ENCODE results near the gene SSTR5. TPM values are rescaled to one million over a fixed set of nuclear protein-coding genes. Genes with fewer than 3 reads are reported as not detected.
"Not testable (repeated sequence)": the region's sequence is repeated elsewhere in the genome, so short reads cannot be mapped to it uniquely, and the experiment has no call there.

The SSTR5 gene
- total RNA-seq, 2 experiments from 2014 or later: not detected

DNA sequence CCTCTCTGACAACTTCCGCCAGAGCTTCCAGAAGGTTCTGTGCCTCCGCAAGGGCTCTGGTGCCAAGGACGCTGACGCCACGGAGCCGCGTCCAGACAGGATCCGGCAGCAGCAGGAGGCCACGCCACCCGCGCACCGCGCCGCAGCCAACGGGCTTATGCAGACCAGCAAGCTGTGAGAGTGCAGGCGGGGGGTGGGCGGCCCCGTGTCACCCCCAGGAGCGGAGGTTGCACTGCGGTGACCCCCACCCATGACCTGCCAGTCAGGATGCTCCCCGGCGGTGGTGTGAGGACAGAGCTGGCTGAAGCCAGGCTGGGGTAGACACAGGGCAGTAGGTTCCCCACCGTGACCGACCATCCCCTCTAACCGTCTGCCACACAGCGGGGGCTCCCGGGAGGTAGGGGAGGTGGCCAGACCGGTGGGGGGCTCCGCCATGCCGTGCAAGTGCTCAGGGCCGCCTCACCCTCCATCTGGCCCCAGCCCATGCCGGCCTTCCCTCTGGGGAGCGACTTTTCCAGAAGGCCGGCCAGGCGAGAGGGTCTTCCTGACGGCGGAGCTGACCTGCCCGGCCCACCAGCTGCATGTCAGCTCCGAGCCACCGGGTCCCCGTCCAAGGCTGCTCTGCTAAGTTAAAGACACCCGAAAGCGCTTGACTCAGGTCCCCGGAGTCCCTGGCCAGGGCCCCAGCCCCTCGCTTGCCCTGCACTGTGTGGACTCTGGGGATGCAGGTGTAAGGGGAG lies 7.4 kb downstream of the SSTR5 start:
- intact Hi-C loops (cut with DNase I, micrococcal nuclease): no loop called here
- DNase-seq: no peak
- CTCF ChIA-PET: no interaction called here
- Mint-ChIP-seq H3K27ac (no peak overlapping the region), H3K27me3 (peaks cover 12% of the 10 kb centered on the region), H3K9me3 (ENCODE audit: low read depth) (peaks cover under 1% of the 10 kb centered on the region), H3K36me3 (ENCODE audit: low read depth) (no peaks in the 10 kb centered on the region), H3K4me1 (no peaks in the 10 kb centered on the region), H3K4me3 (no peak overlapping the region)
- POLR2A ChIA-PET: no interaction called here
- no peak for ATAC-seq

DNA sequence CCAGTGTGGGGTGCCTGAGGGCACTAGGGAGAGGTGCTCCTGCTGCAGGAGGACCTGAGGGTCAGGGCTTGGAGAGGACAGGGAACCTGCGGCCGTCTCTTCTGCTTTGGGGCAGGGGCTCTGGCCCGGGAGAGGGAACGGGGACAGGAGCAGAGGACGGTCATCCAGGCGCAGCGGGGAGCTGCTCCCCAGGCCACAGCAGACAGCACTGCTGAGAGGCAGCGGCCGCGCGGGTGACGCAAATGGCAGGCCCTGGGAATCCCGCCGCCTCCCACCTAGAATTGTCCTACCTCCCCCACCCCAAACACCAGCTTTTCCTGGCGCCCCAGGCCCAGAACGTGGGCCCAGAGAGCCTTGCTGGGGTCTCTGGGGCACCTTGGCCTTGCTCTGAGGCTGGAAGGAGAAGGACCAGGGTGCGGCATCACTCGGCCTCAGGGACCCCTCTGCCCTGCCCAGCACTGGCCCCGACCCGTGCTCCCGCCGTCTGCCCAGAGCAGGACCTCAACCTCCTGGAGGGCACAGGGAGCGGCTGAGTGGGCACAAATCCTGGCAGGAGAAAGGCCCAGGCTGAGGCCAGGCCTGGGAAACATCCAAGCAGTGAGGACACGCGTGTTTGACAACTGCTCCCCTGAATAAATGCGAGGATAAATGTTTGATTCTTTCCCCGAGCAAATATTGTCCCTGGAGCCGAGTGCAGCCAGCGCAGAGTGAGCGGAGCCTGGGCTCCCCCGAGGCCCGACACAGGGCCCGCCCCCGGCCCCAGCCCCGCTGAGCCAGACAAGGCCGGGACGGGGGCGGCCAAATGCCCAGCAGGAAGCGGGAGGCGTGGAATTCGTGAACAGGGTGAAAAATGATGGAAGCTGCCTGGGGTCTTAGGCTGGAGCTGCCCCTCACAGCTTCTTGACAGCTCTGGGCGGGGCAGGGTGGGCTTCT lies 8.5 kb downstream of the SSTR5 start:
- ChIA-PET CTCF (interaction anchor here (0.6 kb wide), 1 partner anchor 277 kb away, joined by 3 read pairs; no protein-coding TSS in a partner anchor), POLR2A (no interaction called here)
- Mint-ChIP-seq H3K9me3 (ENCODE audit: low read depth) (peaks cover 9% of the 10 kb centered on the region), H3K4me1 (no peaks in the 10 kb centered on the region), H3K36me3 (ENCODE audit: low read depth) (no peaks in the 10 kb centered on the region), H3K27me3 (peaks cover 20% of the 10 kb centered on the region), H3K4me3 (no peak overlapping the region), H3K27ac (no peak overlapping the region)
- no peak for DNase-seq
- ATAC-seq: no peak
- intact Hi-C loops (cut with DNase I, micrococcal nuclease): no loop called here

DNA sequence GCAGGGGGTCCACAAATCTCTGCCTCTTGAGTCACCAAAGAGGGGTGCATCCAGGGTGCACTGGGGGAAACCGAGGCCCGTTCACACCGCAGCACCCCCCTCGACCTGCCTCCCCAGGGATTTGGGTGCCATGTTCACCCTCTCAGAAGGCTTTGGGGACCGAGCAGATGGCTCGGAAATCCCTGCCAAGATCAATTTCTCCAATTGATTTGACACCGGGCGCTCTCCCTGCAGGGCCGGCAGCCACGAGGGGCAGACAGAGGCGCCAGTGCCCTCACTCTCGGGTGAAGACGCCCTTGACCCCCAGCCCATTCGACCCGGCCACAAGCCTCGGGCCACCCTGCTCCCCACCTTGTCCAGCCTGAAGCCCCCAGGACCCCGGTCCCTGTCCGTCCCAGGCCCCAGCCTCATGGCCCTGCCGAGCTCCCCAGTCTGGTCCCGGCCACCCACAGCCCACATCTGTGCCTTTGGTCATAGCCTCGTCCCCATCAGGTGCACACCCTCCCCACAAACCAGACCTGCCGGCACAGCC lies 9.3 kb downstream of the SSTR5 start:
- intact Hi-C loops (cut with DNase I, micrococcal nuclease): no loop called here
- no peaks in the 10 kb centered on the region for H3K36me3 Mint-ChIP-seq (ENCODE audit: low read depth)
- no peak overlapping the region for H3K27ac Mint-ChIP-seq
- DNase-seq: no peak
- ATAC-seq: no peak
- ChIA-PET POLR2A (no interaction called here), CTCF (no interaction called here)
- H3K4me1 Mint-ChIP-seq: no peaks in the 10 kb centered on the region
- H3K4me3 Mint-ChIP-seq: no peak overlapping the region
- peaks cover 9% of the 10 kb centered on the region for H3K9me3 Mint-ChIP-seq (ENCODE audit: low read depth)
- peaks cover 20% of the 10 kb centered on the region for H3K27me3 Mint-ChIP-seq

DNA sequence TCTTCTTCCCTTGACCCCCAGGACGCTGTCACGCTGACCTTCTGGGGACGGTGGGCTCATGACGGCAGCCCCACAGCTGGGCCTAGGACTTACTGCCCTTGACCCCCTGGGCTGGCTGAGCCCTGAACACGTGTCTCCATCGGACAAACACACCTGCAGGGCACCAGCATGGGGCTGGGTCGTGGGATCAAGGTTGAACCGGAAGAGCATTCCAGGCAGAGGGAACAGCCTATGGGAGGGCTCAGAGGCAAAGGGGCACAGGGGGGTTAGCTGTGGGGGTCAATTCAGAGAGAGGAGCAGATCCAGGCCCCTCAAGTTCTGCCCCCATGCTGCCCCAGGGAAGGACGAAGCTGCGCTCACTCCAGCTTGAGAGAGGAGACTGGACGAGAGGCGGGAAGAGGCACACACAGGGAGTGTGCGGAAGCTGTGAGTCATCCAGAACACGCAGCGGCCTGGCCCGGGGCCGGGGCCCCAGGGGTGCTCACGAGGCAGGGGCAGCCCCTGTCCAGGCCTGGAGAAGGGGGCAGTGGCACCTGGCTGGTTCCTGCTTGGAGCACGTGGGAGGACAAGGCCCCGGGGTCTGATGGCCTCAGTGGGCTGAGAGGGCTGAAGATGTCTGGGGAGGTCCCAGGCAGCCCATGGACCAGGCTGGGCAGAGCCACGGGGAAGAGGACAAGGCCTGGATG lies 9.9 kb downstream of the SSTR5 start:
- CTCF ChIA-PET: no interaction called here

DNA sequence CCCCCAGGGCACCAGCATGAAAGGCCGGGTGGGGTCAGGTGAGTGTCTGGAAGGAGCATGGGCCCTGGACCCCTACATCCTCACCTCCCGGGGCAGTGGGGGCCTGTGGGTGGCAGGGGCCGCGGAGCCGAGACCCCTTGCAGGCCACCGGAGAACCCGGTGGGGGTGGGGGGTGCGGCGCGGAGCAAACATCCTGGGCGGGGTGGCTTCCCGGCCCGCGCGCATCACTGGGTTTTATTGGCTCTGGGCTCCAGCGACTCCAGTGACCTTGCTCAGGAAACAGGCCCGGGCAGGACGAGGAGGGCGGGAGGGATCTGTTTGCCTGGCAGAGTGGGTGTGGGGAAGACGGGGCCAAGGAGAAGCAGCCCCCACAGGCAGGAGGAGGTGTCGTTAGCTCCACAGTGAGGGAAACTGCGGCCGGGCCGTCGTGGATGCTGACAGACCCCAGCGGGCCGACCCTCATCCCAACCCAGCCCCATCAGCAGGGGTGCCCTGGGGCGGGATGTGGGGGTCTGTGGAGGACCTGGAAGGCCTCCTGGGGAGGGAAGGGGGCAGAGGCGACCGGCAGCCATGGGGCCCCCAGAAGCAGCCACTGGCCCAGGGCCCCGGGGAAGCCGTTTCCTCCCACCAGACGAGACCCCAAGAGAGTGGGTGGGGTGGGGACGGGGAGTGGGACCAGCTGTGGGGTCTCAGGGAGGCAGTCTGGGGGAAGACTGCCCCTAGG lies 10.6 kb downstream of the SSTR5 start:
- no peaks in the 10 kb centered on the region for H3K4me1 Mint-ChIP-seq
- DNase-seq: no peak
- H3K27ac Mint-ChIP-seq: no peak overlapping the region
- H3K9me3 Mint-ChIP-seq (ENCODE audit: low read depth): peaks cover 9% of the 10 kb centered on the region
- ChIA-PET CTCF (no interaction called here), POLR2A (no interaction called here)
- no peak for ATAC-seq
- no peak overlapping the region for H3K4me3 Mint-ChIP-seq
- intact Hi-C loops (cut with DNase I, micrococcal nuclease): no loop called here
- no peaks in the 10 kb centered on the region for H3K36me3 Mint-ChIP-seq (ENCODE audit: low read depth)
- H3K27me3 Mint-ChIP-seq: peaks cover 22% of the 10 kb centered on the region

More for the DNA sequence above, 9.9 kb downstream of the SSTR5 start:
- Mint-ChIP-seq H3K4me1 (no peaks in the 10 kb centered on the region), H3K27me3 (peaks cover 21% of the 10 kb centered on the region), H3K9me3 (ENCODE audit: low read depth) (peaks cover 9% of the 10 kb centered on the region), H3K4me3 (no peak overlapping the region), H3K27ac (no peak overlapping the region), H3K36me3 (ENCODE audit: low read depth) (no peaks in the 10 kb centered on the region)
- POLR2A ChIA-PET: no interaction called here
- intact Hi-C loops (cut with DNase I, micrococcal nuclease): no loop called here
- no peak for DNase-seq
- no peak for ATAC-seq

DNA sequence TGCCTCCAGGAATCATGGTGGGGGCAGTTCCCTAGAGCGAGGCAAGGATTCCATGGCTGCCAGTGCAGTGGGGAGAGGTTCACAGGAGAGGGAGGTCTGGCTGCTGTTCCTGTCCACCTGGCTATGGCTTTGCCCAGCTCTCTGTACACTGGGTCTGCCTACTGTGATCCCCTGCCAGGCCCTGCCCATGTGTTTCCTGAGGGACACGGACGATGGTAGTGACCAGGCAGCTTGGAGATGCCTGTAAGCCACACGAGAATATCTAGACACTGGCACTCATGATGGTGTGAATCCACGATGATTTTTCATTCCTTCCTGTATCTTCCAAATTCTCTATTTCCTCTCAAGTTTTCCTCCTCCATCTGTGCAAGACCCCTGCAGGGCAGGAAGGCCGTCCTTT lies 12.4 kb downstream of the SSTR5 start:
- CTCF ChIA-PET: no interaction called here
- intact Hi-C loops (cut with DNase I, micrococcal nuclease): no loop called here
- H3K36me3 Mint-ChIP-seq (ENCODE audit: low read depth): no peaks in the 10 kb centered on the region
- POLR2A ChIA-PET: no interaction called here
- peaks cover 24% of the 10 kb centered on the region for H3K27me3 Mint-ChIP-seq
- no peaks in the 10 kb centered on the region for H3K4me1 Mint-ChIP-seq
- H3K9me3 Mint-ChIP-seq (ENCODE audit: low read depth): peaks cover 9% of the 10 kb centered on the region
- DNase-seq (no peak), ATAC-seq (no peak)
- no peak overlapping the region for H3K27ac Mint-ChIP-seq
- no peak overlapping the region for H3K4me3 Mint-ChIP-seq

DNA sequence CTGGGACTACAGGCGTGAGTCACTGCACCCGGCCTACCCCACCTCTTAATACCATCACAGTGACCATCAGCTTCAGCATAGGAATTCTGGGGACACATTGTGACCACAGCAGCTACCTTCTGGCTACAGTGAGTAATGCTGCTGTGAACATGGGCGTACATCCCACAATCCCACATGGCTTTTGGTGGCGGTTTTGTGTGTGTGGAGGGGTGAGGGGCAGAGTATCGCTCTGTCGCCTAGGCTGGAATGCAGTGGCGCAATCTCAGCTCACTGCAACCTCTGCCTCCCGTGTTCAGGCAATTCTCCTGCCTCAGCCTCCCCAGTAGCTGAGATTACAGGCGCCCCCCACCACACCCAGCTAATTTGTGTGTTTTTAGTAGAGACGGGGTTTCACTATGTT lies 13.9 kb downstream of the SSTR5 start:
- peaks cover 24% of the 10 kb centered on the region for H3K27me3 Mint-ChIP-seq
- POLR2A ChIA-PET: interaction anchor here (0.6 kb wide), 1 partner anchor 337 kb away, joined by 3 read pairs; no protein-coding TSS in a partner anchor
- H3K36me3 Mint-ChIP-seq (ENCODE audit: low read depth); intact Hi-C loops (cut with DNase I, micrococcal nuclease); H3K27ac Mint-ChIP-seq; ATAC-seq; H3K9me3 Mint-ChIP-seq (ENCODE audit: low read depth); DNase-seq; CTCF ChIA-PET; H3K4me1 Mint-ChIP-seq; H3K4me3 Mint-ChIP-seq: not testable (repeated sequence)

DNA sequence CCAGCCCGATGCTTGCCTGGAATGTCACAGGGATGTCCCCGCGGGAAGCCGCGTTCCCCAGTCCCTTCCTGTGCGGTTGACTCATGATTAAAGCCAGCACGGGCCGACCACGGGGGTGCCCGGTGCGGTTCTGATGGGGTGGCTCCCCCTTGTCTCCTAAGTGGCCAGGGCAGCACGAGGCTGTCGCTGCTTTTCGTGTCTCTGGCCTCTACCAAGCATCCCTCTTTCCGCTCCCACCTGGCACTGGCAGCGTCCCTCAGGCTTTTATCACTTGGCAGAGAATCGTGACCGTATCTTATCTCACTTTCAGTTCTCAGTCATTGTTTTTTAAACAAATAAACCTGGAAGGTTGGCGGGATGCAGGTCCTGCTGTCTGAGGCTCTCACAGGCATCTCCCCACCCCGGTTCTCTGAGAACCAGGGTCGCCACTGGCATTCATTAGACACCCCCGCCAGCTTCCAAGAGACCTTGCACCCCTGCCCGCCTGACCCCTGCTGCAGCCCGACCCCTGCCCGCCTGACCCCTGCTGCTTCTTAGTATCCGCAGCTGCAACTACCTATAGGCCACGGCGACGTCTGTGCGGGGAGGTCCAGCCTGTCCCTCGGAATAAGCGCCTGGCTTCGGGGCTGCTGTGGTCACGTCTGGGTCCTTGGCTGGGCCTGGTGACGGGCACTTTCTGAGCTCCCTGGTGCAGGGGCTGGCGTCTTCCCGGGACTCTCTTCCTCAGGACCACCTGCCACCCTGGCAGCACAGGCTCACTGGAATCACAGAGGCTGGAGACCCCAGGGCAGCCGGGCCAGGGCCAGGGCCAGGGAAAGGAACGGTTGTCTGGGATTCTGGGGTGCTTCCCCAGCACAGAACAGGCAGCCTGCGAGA lies 16.0 kb downstream of the SSTR5 start:
- H3K9me3 Mint-ChIP-seq (ENCODE audit: low read depth): peaks cover 9% of the 10 kb centered on the region
- POLR2A ChIA-PET: no interaction called here

DNA sequence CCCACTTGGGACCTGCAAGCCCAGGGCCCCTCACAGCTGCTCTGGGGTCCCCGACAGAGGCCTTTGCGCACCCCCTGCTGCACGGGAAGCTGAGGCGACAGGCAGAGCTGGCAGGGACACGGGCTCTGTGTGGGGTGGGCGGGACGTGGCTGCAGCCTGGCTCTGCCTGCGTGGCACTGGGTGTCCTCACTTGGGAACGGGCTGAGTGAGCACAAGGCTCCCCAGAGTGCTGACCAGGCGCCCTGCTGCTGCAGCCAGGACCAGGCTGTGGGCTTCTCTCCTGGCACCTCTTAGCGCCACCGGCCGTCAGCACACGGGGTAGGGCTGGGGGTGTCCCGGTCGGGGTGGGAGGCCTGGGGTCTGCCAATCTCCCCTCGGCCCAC lies 16.9 kb downstream of the SSTR5 start:
- H3K27ac Mint-ChIP-seq: no peak overlapping the region
- peaks cover 9% of the 10 kb centered on the region for H3K9me3 Mint-ChIP-seq (ENCODE audit: low read depth)
- peaks cover 14% of the 10 kb centered on the region for H3K27me3 Mint-ChIP-seq
- ATAC-seq (no peak), DNase-seq (no peak)
- H3K4me3 Mint-ChIP-seq: no peak overlapping the region
- H3K4me1 Mint-ChIP-seq: no peaks in the 10 kb centered on the region
- ChIA-PET CTCF (no interaction called here), POLR2A (no interaction called here)
- no peaks in the 10 kb centered on the region for H3K36me3 Mint-ChIP-seq (ENCODE audit: low read depth)
- intact Hi-C loops (cut with DNase I, micrococcal nuclease): no loop called here

More for the DNA sequence above, 16.0 kb downstream of the SSTR5 start:
- intact Hi-C loops (cut with DNase I, micrococcal nuclease): no loop called here
- H3K4me3 Mint-ChIP-seq: no peak overlapping the region
- ATAC-seq: no peak
- peaks cover 16% of the 10 kb centered on the region for H3K27me3 Mint-ChIP-seq
- CTCF ChIA-PET: no interaction called here
- DNase-seq: no peak
- H3K27ac Mint-ChIP-seq: no peak overlapping the region
- H3K36me3 Mint-ChIP-seq (ENCODE audit: low read depth): no peaks in the 10 kb centered on the region
- H3K4me1 Mint-ChIP-seq: no peaks in the 10 kb centered on the region

DNA sequence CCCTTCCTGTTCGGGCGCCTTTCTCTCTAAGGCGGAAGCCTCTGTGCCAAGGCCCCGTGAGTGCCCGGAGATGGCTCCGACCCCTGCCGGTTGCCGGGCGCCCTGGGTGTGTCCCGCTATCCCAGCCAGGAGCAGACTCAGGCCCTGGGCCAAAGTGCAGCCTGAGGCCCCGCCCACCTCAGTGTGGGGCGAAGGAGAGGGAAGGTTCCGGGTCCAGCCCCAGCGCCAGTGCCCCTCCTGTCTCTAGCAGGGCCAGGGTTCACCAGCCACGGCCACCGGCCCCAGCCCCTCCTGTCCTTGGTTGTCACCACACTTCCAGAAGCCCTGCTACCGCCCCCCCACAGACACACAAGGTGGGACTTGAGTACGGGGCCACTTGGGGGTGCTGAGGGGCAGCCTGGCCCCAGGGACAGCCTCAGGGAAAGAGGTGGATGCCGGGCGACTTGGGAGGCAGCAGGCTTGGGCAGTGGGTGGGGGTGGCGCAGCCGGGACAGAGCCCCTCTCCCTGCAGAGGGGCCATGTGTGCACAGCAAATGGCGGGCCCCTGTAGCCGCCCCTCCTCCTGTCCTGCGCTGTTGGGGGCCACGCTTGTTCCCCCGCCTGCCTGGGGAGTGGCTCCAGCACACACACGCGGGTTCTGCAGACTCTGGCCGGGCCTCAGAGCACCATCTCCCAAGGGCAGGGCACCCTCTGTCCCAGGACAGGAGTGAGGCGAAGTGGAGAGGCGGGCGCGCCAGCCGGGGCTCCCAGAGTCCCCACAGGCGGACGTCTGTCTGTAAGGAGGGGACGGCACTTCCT lies 17.5 kb downstream of the SSTR5 start:
- Mint-ChIP-seq H3K27ac (no peak overlapping the region), H3K9me3 (ENCODE audit: low read depth) (peaks cover 7% of the 10 kb centered on the region), H3K36me3 (ENCODE audit: low read depth) (no peaks in the 10 kb centered on the region), H3K4me1 (no peaks in the 10 kb centered on the region), H3K4me3 (no peak overlapping the region), H3K27me3 (peaks cover 12% of the 10 kb centered on the region)
- ChIA-PET CTCF (no interaction called here), POLR2A (no interaction called here)
- DNase-seq (no peak), ATAC-seq (no peak)
- intact Hi-C loops (cut with DNase I, micrococcal nuclease): no loop called here

All from activated CD4-positive, alpha-beta T cell treated with anti-CD3 and anti-CD28 coated beads for 36 hours (primary cell).